H9 (cell line): ENCODE measurements around the gene POU6F2. TPM values are rescaled to one million over a fixed set of nuclear protein-coding genes. Genes with fewer than 3 reads are reported as not detected.

ENCODE experiments used
- DNase-seq: peaks from one replicate; pipeline ENCODE4 v3.0.0-alpha.2; 2017
- H2AFZ ChIP-seq: one replicate; pipeline ENCODE4 v1.6.1; 2013; ENCODE audit warnings: mild to moderate bottlenecking, low read length, control low read depth, moderate library complexity
- H2AK5ac ChIP-seq: 2 replicates; pipeline ENCODE4 v1.6.1; 2013; ENCODE audit warnings: low read length, control low read depth, mixed read lengths; ENCODE audit not compliant: insufficient read length
- H2BK120ac ChIP-seq: one replicate; pipeline ENCODE4 v1.6.1; 2013; ENCODE audit warnings: low read depth, mild to moderate bottlenecking, low read length, control low read depth, inconsistent platforms; ENCODE audit not compliant: poor library complexity, severe bottlenecking
- H2BK12ac ChIP-seq: 2 replicates; pipeline ENCODE4 v1.6.1; 2013; ENCODE audit warnings: low read length, control low read depth, mixed read lengths, low read depth; ENCODE audit not compliant: insufficient read length
- H2BK15ac ChIP-seq: 2 replicates; pipeline ENCODE4 v1.6.1; 2013; ENCODE audit warnings: low read depth, low read length, control low read depth
- H2BK20ac ChIP-seq: one replicate; pipeline ENCODE4 v1.6.1; 2013; ENCODE audit warnings: low read depth, mild to moderate bottlenecking, low read length, control low read depth, inconsistent platforms; ENCODE audit not compliant: poor library complexity, severe bottlenecking
- H2BK5ac ChIP-seq: 2 replicates; pipeline ENCODE4 v1.6.1; 2013; ENCODE audit warnings: low read length, control low read depth, mixed read lengths; ENCODE audit not compliant: insufficient read length
- H3K14ac ChIP-seq: 2 replicates; pipeline ENCODE4 v1.6.1; 2013; ENCODE audit warnings: low read length, control low read depth; ENCODE audit not compliant: insufficient read depth
- H3K18ac ChIP-seq: 2 replicates; pipeline ENCODE4 v1.6.1; 2013; ENCODE audit warnings: low read depth, mild to moderate bottlenecking, mixed read lengths, low read length, control low read depth; ENCODE audit not compliant: insufficient read length
- H3K23ac ChIP-seq: 2 replicates; pipeline ENCODE4 v1.6.1; 2013; ENCODE audit warnings: low read length, control low read depth, mixed read lengths, low read depth; ENCODE audit not compliant: insufficient read length
- H3K23me2 ChIP-seq: 2 replicates; pipeline ENCODE4 v1.6.1; 2013; ENCODE audit warnings: low read depth, mild to moderate bottlenecking, mixed read lengths, low read length, control low read depth; ENCODE audit not compliant: insufficient read length, poor library complexity, severe bottlenecking
- H3K27ac ChIP-seq: 2 replicates; pipeline ENCODE4 v1.5.1; 2013; ENCODE audit warnings: low read length, control low read depth, mixed read lengths, low read depth; ENCODE audit not compliant: insufficient read length
- H3K27me3 ChIP-seq: 2 replicates; pipeline ENCODE4 v1.6.1; 2013; ENCODE audit warnings: low read length, control low read depth, inconsistent platforms; ENCODE audit not compliant: insufficient read depth
- H3K4ac ChIP-seq: 2 replicates; pipeline ENCODE4 v1.6.1; 2013; ENCODE audit warnings: low read depth, mild to moderate bottlenecking, control low read depth, inconsistent platforms, low read length, moderate library complexity
- H3K4me1 ChIP-seq: 2 replicates; pipeline ENCODE4 v1.6.1; 2013; ENCODE audit warnings: low read length, control low read depth, inconsistent platforms; ENCODE audit not compliant: insufficient read depth
- H3K4me2 ChIP-seq: 2 replicates; pipeline ENCODE4 v1.6.1; 2013; ENCODE audit warnings: low read length, control low read depth, mixed read lengths; ENCODE audit not compliant: insufficient read length, insufficient read depth
- H3K56ac ChIP-seq: 2 replicates; pipeline ENCODE4 v1.6.1; 2013; ENCODE audit warnings: low read depth, mild to moderate bottlenecking, mixed read lengths, low read length, control low read depth; ENCODE audit not compliant: insufficient read length
- H3K79me1 ChIP-seq: 2 replicates; pipeline ENCODE4 v1.6.1; 2013; ENCODE audit warnings: low read depth, mild to moderate bottlenecking, moderate library complexity, low read length, control low read depth, inconsistent platforms; ENCODE audit not compliant: insufficient read depth, poor library complexity, severe bottlenecking
- H3K79me2 ChIP-seq: 2 replicates; pipeline ENCODE4 v1.6.1; 2013; ENCODE audit warnings: low read length, control low read depth, inconsistent platforms; ENCODE audit not compliant: insufficient read depth
- H3K9ac ChIP-seq: 2 replicates; pipeline ENCODE4 v1.6.1; 2013; ENCODE audit warnings: low read length, control low read depth, mixed read lengths; ENCODE audit not compliant: insufficient read length; ENCODE audit errors: extremely low read depth
- H3K9me3 ChIP-seq: one replicate; pipeline ENCODE4 v1.6.1; 2013; ENCODE audit warnings: low read depth, low read length, inconsistent platforms; ENCODE audit not compliant: control insufficient read depth
- H3T11ph ChIP-seq: one replicate; pipeline ENCODE4 v1.6.1; 2013; ENCODE audit warnings: mild to moderate bottlenecking, low read length, control low read depth, inconsistent platforms
- H4K20me1 ChIP-seq: one replicate; pipeline ENCODE4 v1.6.1; 2013; ENCODE audit not compliant: control insufficient read depth, insufficient read length, insufficient read depth
- H4K5ac ChIP-seq: 2 replicates; pipeline ENCODE4 v1.6.1; 2013; ENCODE audit warnings: low read depth, mild to moderate bottlenecking, mixed read lengths, low read length, control low read depth; ENCODE audit not compliant: insufficient read length
- H4K8ac ChIP-seq: replicated peaks from 2 replicates; pipeline ENCODE4 v1.6.1; 2013; ENCODE audit warnings: low read length, control low read depth, mixed read lengths, low read depth; ENCODE audit not compliant: insufficient read length
- H4K91ac ChIP-seq: 2 replicates; pipeline ENCODE4 v1.6.1; 2013; ENCODE audit warnings: low read depth, mild to moderate bottlenecking, moderate library complexity, mixed read lengths, low read length, control low read depth; ENCODE audit not compliant: insufficient read length
- H3K27ac Mint-ChIP-seq, 3 experiments: 2 replicates in 2 of 3; 3 replicates in 1 of 3; pipeline ENCODE4 v1.8.0; 2020 to 2021; ENCODE audit warnings: mixed read lengths in 3 of 3, mild to moderate bottlenecking in 1 of 3, moderate library complexity in 1 of 3
- H3K27me3 Mint-ChIP-seq: 2 replicates; pipeline ENCODE4 v1.8.0; 2021; ENCODE audit warnings: low read depth, mild to moderate bottlenecking, moderate library complexity, mixed read lengths
- H3K36me3 Mint-ChIP-seq, 3 experiments: 2 replicates in 2 of 3; 3 replicates in 1 of 3; pipeline ENCODE4 v1.8.0; 2020 to 2021; ENCODE audit warnings: low read depth in 3 of 3, mixed read lengths in 3 of 3; ENCODE audit not compliant: insufficient read depth in 1 of 3
- H3K4me1 Mint-ChIP-seq, 2 experiments: 2 replicates each; pipeline ENCODE4 v1.8.0; 2020; ENCODE audit warnings: mixed read lengths in 2 of 2
- H3K4me3 Mint-ChIP-seq, 2 experiments: 2 replicates in 1 of 2; 3 replicates in 1 of 2; pipeline ENCODE4 v1.8.0; 2020 to 2021; ENCODE audit warnings: mild to moderate bottlenecking in 2 of 2, mixed read lengths in 2 of 2, moderate library complexity in 1 of 2
- H3K9me3 Mint-ChIP-seq, 2 experiments: 2 replicates in 1 of 2; 3 replicates in 1 of 2; pipeline ENCODE4 v1.8.0; 2020; ENCODE audit warnings: mild to moderate bottlenecking in 2 of 2, mixed read lengths in 2 of 2, moderate library complexity in 1 of 2
- WGBS: extraction: QIAGEN DNeasy Blood & Tissue Kit; methylation state at CpG from one replicate; pipeline ENCODE4 v1.1.7; 2013; ENCODE audit warnings: missing lambda C conversion rate, low lambda C conversion rate, mixed read lengths; ENCODE audit not compliant: insufficient read length; ENCODE audit errors: extremely low coverage; 5-methylcytosine and 5-hydroxymethylcytosine counted together
- total RNA-seq: library from RNA; stranded (reverse); gene quantifications from 2 replicates; pipeline ENCODE4 v1.2.1, GENCODE V29; 2021
- TF ChIP-seq, protein P1 (sequence below): fragments of 200-600 bp; sonication (generic); conservative IDR thresholded peaks from 3 replicates; pipeline ENCODE4 v1.8.0; 2021; ENCODE audit warnings: antibody characterized with exemption, mild to moderate bottlenecking

Gene POU6F2
- total RNA-seq, 1 experiment from 2014 or later, result 1.9 TPM

DNA sequence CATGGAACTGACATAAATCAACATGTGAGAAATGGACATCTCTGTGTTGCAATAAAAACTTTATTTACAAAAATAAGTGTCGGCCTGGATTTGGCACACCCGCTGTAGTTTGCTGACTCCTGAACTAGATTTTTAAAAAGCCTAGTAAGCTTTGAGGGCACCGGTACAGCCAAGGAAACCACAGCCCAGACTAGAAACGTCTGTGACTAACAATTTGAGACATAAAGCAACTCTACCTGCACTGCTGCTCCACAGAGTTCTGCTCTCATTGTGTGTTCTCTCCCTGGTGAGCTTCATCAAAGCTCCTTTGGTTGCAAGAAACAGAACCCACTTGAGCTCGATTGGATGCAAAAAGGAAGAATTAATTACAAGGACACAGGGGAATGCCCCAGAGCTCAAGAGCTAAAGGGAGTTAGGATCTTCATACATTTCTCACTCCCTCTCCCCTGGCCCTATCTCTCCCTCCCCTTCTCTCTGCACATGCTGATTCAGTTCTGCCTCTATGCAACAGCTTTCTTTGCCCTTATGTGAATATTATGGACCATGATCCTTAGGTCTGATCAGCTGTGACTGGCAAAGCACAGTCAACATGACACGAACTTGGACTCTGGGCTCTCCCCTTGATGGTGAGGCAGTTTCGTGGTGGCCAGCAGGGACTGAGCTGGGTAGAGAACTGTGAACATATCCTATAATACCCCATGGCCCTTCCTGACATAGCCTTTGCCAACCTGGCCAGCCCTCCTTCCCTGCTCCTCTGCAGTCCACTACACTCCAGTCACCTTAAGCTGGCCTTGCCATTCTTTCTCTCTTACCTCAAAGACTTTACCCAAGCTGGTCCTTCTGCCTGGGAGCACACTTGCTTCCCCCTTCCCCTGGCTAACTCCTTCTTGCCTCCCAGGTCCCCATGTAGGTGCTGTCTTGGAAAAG is 511.0 kb downstream of the POU6F2 start:
- Histone ChIP-seq H4K20me1 (no peaks in the 10 kb centered on the region), H3K56ac (no peak overlapping the region), H3K18ac (no peak overlapping the region), H2AK5ac (no peak overlapping the region), H2BK20ac (no peak overlapping the region), H3K27ac (no peak overlapping the region), H3K9me3 (no peaks in the 10 kb centered on the region), H3K23ac (no peak overlapping the region), H4K5ac (no peak overlapping the region), H4K8ac (no peak overlapping the region), H3K4me2 (no peak overlapping the region), H3K79me2 (no peaks in the 10 kb centered on the region), H3K23me2 (no peaks in the 10 kb centered on the region), H3K79me1 (no peaks in the 10 kb centered on the region), H2BK15ac (no peak overlapping the region), H3K4me1 (no peaks in the 10 kb centered on the region), H4K91ac (no peak overlapping the region), H3K14ac (no peak overlapping the region), H2BK5ac (no peak overlapping the region), H2BK120ac (no peak overlapping the region), H3K9ac (no peak overlapping the region), H3K4ac (no peak overlapping the region), H2BK12ac (no peak overlapping the region), H3T11ph (no peak overlapping the region), H2AFZ (no peak overlapping the region), H3K27me3 (no peaks in the 10 kb centered on the region)
- WGBS, result no CpG with 5 or more reads among the region's 7 CpGs
- no peak overlapping the region; a peak in 1 of 7 replicates for H3K27ac Mint-ChIP-seq
- DNase-seq, result no peak
- 0 out of 4 replicates have a peak, but pooled peaks cover 0 to 2% of the 10 kb centered on the region in 2 experiments for H3K4me1 Mint-ChIP-seq
- H3K36me3 Mint-ChIP-seq, result no peaks in the 10 kb centered on the region
- H3K4me3 Mint-ChIP-seq, result no peak overlapping the region
- TF ChIP-seq, protein P1, sequence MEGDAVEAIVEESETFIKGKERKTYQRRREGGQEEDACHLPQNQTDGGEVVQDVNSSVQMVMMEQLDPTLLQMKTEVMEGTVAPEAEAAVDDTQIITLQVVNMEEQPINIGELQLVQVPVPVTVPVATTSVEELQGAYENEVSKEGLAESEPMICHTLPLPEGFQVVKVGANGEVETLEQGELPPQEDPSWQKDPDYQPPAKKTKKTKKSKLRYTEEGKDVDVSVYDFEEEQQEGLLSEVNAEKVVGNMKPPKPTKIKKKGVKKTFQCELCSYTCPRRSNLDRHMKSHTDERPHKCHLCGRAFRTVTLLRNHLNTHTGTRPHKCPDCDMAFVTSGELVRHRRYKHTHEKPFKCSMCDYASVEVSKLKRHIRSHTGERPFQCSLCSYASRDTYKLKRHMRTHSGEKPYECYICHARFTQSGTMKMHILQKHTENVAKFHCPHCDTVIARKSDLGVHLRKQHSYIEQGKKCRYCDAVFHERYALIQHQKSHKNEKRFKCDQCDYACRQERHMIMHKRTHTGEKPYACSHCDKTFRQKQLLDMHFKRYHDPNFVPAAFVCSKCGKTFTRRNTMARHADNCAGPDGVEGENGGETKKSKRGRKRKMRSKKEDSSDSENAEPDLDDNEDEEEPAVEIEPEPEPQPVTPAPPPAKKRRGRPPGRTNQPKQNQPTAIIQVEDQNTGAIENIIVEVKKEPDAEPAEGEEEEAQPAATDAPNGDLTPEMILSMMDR, result no peak
- H3K27me3 Mint-ChIP-seq, result no peaks in the 10 kb centered on the region; the same call in 1 of the 2 replicates
- no peaks in the 10 kb centered on the region for H3K9me3 Mint-ChIP-seq
